Measurements from ENCODE around the gene ELMOD3.

DNA sequence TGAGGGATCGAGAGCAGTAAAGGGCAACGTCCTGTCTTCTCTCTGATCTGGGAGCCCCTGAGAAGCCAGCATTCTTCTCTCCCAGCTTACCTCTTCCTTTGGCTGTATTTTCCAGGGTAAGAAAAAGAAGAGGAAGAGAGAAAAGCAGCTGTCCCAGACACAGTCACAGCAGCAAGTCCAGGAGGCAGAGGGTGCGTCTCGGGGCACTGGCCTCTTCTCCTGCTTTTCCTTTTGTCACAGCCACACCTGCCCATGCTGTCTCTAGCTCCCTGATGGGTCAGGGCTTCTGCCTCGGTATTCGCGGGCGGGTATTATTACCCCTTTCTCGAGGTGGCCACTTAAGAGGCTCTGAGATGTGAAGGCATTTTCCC, 47.1 kb upstream of the ELMOD3 start:
- TF ChIP-seq, protein P1, sequence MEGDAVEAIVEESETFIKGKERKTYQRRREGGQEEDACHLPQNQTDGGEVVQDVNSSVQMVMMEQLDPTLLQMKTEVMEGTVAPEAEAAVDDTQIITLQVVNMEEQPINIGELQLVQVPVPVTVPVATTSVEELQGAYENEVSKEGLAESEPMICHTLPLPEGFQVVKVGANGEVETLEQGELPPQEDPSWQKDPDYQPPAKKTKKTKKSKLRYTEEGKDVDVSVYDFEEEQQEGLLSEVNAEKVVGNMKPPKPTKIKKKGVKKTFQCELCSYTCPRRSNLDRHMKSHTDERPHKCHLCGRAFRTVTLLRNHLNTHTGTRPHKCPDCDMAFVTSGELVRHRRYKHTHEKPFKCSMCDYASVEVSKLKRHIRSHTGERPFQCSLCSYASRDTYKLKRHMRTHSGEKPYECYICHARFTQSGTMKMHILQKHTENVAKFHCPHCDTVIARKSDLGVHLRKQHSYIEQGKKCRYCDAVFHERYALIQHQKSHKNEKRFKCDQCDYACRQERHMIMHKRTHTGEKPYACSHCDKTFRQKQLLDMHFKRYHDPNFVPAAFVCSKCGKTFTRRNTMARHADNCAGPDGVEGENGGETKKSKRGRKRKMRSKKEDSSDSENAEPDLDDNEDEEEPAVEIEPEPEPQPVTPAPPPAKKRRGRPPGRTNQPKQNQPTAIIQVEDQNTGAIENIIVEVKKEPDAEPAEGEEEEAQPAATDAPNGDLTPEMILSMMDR (IDR thresholded peaks at IDR 0.05 in 8 of 11, conservative IDR thresholded peaks at IDR 0.05 in 3 of 11) = no peak
- TF ChIP-seq POLR2AphosphoS5 (IDR thresholded peaks at IDR 0.05) = no peak
